HG03045 (cell line): ENCODE measurements around the gene GARNL3.

Experiments
- ATAC-seq: cut with Tn5 transposase; IDR thresholded peaks from one replicate; pipeline ENCODE4 v1.9.1; 2021; ENCODE audit warnings: mild to moderate bottlenecking, moderate library complexity; ENCODE audit not compliant: unreplicated experiment

Gene GARNL3

GRCh38 chr9:127346584-127346983 is 82.0 kb downstream of the GARNL3 start:
- ATAC-seq, result no peak

DNA sequence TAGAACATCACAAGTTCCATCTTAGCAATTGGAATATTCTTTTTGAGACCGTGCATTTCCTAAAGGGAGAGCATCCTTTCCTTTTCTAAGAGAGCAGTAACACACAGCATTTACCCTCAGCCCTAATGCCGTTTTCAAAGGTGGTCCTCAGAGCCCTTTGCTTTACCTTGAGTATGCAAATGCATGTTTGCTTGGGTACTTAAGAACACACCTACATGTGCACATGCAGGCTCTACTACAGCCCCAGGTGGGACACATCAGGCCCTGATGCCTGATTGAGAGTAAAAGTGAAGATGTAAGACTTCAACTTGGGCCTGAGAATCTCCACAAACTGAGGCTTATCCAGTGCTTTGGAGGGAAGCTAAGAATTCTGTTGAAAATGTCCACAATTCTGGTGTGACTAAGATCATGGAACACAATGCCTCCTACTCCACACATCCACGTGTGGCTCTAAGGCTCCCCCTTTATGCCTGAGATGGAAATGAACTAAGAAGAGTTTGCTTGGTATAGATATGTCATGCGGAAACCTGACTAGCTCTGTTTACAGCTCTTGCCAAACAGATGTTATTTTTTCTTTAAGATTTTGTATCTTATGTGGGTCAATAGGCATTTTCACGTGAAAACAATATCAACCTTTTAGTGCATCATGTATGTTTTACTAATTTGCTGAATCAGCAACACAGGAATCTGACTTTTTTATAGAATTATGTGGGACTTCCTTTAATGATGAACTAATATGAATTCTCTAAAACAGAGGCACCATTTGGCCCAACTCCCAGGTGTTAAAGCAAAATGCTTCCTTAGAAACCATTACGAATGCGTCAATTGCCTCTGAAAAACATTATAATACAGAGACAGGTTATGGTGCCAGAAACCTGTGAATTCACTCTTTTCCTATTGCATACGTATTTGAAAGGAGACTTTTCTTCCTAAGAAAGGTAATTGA is 83.5 kb downstream of the GARNL3 start:
- ATAC-seq, result no peak

DNA sequence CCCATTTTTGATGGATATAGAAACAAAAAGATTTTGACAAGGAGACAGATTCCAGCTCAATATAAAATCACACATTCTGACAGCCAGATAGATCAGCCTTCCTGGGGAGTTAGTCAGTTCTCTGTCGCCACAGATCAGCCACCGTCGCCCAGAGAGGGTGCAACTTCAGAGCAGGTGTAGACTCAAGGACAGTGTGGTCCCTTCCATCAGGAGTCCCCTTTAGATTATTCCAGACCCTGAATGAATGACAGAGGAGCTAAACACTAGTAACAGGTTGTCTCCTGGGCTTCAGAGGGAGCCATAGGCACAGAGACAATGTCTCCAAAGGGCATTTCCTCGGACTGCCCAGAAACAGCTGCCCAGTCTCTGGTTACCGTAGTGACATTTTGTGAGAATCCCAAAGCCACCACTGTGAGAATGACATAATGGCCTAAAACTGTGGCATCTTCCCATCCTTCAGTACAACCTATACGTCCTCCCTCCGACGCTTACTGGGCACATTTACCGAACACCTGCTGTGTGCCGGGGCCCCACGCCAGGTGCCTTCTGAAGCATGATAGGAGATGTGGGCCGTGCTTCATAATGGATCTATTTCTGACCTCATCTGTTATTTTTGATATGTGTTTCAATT is 85.0 kb downstream of the GARNL3 start:
- no peak for ATAC-seq

GRCh38 chr9:127351182-127352166 is 86.9 kb downstream of the GARNL3 start:
- ATAC-seq, result no peak

DNA sequence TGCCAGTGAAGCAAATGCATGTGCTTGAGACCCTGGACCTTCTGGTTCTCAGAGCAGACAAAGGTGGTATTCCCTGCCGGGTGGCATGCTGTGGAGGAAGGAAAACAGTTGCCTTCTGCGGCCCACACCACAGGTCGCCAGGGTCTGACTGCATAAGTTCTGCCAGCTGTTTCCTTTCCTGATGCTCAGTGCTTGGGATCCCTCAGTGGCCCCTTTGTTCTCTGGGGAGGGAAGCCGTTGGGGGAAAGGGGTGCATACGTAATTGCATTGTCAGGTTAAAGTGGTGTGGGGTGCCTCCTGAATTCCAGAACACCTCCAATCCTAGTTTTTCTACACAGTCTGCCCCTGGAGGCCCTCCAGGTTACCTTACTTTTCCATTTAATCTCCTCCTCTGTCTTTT is 89.3 kb downstream of the GARNL3 start:
- ATAC-seq, result no peak

- ATAC-seq, result no peak
Measured at GRCh38 chr9:127356906-127357305, 92.3 kb downstream of the GARNL3 start.

DNA sequence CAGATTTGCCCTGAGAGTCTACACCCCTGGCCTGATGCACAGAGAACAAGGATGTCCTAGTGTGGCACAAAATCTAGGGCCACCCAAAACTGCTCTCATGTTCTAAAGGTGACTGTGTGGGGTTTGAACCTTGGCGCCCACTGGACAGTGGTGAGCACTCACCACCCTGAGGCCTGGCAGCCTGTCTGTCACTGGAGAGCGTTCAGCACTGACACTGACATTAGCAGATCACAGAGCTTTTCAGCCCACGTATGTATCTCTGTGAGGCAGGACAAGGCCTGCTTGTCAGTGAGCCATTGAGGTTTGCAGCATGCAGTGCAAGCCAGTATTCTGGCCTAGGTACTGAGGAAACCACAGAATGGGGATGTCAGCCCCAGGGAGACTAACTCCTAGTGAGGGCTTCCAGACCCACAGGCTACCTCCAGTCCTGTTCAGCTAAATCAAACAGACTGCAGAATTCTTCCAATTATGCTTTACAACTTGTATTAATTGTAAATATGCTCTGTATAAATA is 93.5 kb downstream of the GARNL3 start:
- no peak for ATAC-seq

GRCh38 chr9:127358770-127359169 is 94.2 kb downstream of the GARNL3 start:
- ATAC-seq, result no peak

GRCh38 chr9:127360250-127360649 is 95.7 kb downstream of the GARNL3 start:
- no peak for ATAC-seq

DNA sequence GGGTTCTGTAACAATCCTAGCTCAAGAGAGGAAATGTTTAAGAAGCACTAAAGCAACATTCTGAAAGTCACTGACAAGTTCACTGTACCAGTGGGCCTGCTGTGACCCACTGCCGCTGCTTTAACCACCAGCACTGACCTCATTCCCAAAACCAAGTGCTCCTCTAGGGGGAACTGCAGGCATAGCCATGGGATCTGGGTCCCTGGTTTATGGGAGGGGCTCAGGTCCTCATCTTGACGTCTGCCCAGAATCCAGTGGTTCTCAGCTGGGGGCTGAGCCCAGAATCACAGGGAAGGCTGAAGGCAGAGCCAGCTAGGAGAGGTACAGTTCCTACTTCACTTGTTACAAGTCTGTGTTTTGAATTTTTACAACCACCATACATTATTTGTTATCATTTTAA is 96.3 kb downstream of the GARNL3 start:
- no peak for ATAC-seq

DNA sequence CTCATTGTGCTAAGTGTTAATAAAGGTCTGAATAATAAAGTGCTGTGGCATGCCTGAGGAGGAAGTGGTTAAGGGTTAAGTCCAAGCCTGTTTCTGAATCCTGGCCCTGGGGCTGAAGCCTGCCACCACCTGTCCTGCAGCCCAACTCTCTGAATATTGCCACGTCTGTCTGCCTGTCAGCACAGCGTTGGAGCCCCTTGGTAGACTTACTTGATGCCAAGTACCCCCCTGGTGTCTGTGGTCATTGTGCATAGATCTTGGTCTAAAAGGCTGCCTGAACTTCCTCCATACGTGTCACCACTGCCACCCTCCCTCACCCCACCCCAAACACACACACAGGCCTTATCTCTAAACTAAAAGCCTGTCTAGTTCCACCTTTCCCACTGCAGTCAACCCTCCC is 97.0 kb downstream of the GARNL3 start:
- no peak for ATAC-seq

GRCh38 chr9:127362829-127363228 is 98.3 kb downstream of the GARNL3 start:
- no peak for ATAC-seq

DNA sequence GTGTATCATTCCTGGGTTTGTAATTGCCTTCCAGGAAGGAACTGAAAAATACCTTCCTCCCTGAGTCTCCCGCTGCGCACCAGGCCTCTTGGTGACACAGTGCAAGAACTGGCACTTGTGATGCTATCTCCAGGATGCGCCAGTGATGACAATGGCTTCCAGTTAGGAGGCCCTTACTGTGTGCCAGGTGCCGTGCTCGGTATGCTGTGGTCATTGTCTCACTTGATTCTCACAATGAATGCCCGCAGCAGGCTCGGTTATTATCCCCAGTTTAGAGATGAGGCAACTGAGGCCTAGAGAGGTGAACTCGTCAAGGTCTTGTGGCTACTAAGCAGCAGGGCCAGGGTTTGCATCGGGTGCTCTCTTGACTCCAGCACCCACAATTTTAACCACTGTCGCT is 100.9 kb downstream of the GARNL3 start:
- ATAC-seq, result no peak

DNA sequence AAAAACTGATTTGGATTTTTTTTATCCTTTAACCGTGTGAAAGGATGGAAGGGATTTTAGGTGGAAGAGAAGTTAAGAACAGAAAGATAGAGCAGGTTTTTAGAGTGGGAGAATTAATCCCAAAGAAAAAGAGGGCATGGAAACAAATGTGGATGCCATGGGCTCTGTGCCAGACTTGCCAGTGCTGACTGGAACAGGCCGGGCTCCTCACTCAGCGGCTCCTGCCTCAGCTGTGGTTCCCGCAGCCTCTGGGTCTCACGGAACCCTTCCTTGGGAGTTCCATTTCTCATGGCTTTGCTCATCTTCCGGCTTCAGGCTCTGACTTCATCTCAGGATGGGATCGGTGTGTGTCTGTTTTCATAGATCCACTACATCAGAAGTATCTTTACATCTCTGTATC is 102.0 kb downstream of the GARNL3 start:
- no peak for ATAC-seq

GRCh38 chr9:127368852-127369402 is 104.4 kb downstream of the GARNL3 start:
- ATAC-seq, result no peak

DNA sequence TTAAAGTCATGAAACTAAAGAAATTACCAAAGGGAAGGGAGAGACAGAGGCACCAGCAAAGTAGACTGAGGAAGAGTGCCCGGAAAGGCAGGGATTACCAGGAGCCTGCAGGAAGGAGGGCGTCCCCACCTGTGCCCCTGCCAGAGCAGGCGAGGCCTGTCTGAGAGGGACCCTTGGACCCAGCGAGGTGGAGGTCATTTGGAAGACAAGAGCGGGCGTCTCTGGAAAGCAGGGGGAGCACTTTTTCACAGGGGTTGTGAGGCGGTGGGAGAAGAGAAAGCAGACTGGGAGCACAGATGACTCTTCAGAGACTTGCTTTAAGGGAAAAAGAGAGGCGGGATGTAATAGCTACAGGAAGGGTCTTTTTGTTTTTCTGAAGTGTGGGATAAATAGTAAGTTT is 104.9 kb downstream of the GARNL3 start:
- ATAC-seq, result no peak

DNA sequence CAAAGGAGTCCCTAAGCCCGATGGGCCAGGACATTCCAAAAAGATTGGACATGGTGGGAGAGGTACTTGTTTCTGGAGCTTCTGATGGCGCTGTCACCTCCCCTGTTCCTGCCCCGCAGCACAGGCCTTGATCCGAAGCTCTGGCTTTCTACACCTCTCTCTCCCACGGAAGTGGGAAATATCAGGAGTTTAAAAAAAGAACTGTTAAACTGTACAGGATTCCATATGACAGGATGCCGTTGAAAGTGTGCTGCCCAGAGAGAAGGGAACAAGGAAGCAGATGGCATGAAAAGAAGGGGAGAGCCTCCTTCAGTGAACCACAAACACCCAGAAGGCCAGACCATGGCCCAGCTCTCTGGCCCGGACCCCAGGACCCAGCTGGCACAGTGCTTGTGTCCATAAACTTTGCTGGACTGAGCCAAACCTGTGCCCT is 105.6 kb downstream of the GARNL3 start:
- no peak for ATAC-seq

DNA sequence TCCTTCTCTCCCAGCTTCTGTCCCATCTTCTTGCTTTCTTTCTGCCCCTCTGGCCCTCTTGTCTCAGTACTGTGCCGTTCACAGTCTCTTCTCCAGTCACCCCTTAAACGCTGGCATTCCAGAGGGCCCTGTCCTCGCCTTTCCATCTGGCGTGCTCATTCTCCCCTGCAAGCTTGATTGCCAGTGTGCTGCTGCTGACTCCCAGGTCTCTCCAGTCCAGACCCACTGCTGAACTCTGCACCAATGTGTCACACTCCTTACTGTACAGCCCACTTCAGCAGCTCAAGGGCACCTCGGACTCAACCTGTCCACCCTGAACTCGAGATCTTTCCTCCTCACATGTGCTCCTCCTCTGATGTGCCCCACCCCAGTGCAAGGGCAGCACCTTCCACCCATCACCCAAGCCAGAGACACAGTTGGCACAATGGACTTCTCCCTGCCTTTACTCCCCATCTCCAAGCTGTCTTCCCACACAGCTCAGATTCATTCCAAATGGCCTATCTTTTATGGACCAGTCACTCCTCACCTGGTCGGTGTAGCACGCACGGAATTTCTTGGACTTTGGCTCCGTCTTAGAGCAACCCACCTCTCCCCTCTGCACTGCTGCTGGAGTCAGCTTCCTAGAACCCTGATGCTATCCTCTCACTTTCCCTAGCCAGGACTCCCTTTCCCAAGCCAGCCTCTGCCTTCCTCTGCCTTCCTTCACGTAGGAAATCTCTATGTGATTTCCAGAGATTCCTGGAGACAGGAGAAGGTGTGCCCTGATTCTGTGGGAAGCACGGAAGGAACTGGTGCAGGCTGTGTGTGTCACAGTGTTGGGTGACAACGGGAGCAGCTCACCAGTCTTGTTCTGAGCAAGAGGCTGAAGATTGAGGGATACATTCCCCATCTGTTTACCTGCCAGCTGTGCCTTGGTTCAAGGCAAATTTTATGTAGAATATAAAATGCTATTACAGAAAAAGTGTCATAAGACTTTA is 106.4 kb downstream of the GARNL3 start:
- ATAC-seq, result no peak

DNA sequence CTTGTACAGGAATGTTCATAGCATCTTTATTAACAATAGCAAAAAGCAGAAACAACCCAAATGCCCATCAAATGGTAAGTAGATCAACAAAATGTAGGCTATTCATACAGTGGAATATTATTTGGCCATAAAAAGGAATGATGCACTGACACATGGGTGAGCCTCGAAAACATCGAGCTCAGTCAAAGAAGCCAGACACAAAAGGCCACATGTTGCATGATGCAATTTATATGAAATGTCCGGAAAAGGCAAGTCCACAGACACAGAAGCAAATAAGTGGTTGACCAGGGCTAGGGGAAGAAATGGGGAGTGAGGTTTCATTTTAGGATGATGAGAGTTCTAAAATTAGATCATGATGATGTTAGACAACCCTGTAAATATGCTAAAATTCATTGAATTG is 115.9 kb downstream of the GARNL3 start:
- ATAC-seq, result no peak
